KMS-11 (cell line): Measurements from ENCODE around the gene NLGN4X.

Experiments
- H2AFZ ChIP-seq: fragments of 200-600 bp; sonication (generic); 2 replicates; pipeline ENCODE4 v1.6.1; 2016; ENCODE audit warnings: antibody characterized with exemption, mixed run types, low read depth
- H3K27ac ChIP-seq: fragments of 200-600 bp; sonication (generic); 2 replicates; pipeline ENCODE4 v1.6.1; 2016; ENCODE audit warnings: mild to moderate bottlenecking, mixed run types
- H3K27me3 ChIP-seq: fragments of 200-600 bp; sonication (generic); 2 replicates; pipeline ENCODE4 v1.6.1; 2017; ENCODE audit warnings: mild to moderate bottlenecking, low read depth, mixed run types, moderate library complexity; ENCODE audit not compliant: insufficient read depth
- H3K36me3 ChIP-seq: fragments of 200-600 bp; sonication (generic); 2 replicates; pipeline ENCODE4 v1.6.1; 2017; ENCODE audit warnings: mild to moderate bottlenecking, mixed run types; ENCODE audit not compliant: insufficient read depth
- H3K4me1 ChIP-seq: fragments of 200-600 bp; sonication (generic); 2 replicates; pipeline ENCODE4 v1.6.1; 2016; ENCODE audit warnings: mild to moderate bottlenecking, low read depth, mixed run types; ENCODE audit not compliant: poor library complexity, severe bottlenecking
- H3K4me2 ChIP-seq: fragments of 200-600 bp; sonication (generic); 2 replicates; pipeline ENCODE4 v1.7.0; 2016; ENCODE audit warnings: mild to moderate bottlenecking, mixed run types
- H3K4me3 ChIP-seq: fragments of 200-600 bp; sonication (generic); IDR thresholded peaks from 2 replicates; pipeline ENCODE4 v1.6.1; 2017; ENCODE audit warnings: low read depth, low read length, mixed read lengths; ENCODE audit not compliant: insufficient read depth
- H3K79me2 ChIP-seq: fragments of 200-600 bp; sonication (generic); 2 replicates; pipeline ENCODE4 v1.6.1; 2016; ENCODE audit warnings: low read depth, mixed run types; ENCODE audit not compliant: insufficient read depth
- H3K9ac ChIP-seq: fragments of 200-600 bp; sonication (generic); 2 replicates; pipeline ENCODE4 v1.6.1; 2016; ENCODE audit warnings: mild to moderate bottlenecking, mixed run types
- H4K20me1 ChIP-seq: fragments of 200-600 bp; sonication (generic); 2 replicates; pipeline ENCODE4 v1.6.1; 2016; ENCODE audit warnings: mild to moderate bottlenecking, mixed run types; ENCODE audit not compliant: insufficient read depth
- TF ChIP-seq, protein P1 (sequence below): fragments of 200-600 bp; sonication (generic); conservative IDR thresholded peaks from 2 replicates; pipeline ENCODE4 v1.6.1; 2017; ENCODE audit warnings: low read depth, mild to moderate bottlenecking, antibody characterized with exemption, low read length, moderate library complexity, mixed read lengths

Gene NLGN4X

DNA sequence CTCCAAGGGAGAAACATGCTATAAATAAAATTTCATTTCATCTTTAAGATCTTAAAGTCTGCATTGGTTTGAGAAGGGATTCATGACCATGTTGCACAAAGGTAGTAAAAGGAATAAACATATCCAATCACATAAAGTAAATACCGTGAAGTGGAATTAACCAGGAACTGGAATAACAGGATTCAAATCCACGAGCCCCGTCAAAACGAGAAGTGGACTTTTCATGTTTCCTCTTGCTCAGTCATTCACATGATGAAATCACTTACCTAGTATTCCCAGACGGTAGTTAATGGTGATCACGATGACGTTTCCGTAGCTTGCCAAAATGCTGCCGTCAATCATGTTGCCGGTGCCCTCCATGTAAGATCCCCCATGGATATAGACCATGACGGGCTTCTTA lies 199.7 kb downstream of the NLGN4X start:
- Histone ChIP-seq H2AFZ (no peak overlapping the region), H3K27ac (no peak overlapping the region), H3K36me3 (no peaks in the 10 kb centered on the region), H3K79me2 (no peaks in the 10 kb centered on the region), H3K27me3 (no peaks in the 10 kb centered on the region), H3K9ac (no peak overlapping the region), H3K4me1 (no peaks in the 10 kb centered on the region), H3K4me3 (no peak overlapping the region), H4K20me1 (no peaks in the 10 kb centered on the region), H3K4me2 (no peak overlapping the region)
- TF ChIP-seq, protein P1, sequence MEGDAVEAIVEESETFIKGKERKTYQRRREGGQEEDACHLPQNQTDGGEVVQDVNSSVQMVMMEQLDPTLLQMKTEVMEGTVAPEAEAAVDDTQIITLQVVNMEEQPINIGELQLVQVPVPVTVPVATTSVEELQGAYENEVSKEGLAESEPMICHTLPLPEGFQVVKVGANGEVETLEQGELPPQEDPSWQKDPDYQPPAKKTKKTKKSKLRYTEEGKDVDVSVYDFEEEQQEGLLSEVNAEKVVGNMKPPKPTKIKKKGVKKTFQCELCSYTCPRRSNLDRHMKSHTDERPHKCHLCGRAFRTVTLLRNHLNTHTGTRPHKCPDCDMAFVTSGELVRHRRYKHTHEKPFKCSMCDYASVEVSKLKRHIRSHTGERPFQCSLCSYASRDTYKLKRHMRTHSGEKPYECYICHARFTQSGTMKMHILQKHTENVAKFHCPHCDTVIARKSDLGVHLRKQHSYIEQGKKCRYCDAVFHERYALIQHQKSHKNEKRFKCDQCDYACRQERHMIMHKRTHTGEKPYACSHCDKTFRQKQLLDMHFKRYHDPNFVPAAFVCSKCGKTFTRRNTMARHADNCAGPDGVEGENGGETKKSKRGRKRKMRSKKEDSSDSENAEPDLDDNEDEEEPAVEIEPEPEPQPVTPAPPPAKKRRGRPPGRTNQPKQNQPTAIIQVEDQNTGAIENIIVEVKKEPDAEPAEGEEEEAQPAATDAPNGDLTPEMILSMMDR, result no peak

DNA sequence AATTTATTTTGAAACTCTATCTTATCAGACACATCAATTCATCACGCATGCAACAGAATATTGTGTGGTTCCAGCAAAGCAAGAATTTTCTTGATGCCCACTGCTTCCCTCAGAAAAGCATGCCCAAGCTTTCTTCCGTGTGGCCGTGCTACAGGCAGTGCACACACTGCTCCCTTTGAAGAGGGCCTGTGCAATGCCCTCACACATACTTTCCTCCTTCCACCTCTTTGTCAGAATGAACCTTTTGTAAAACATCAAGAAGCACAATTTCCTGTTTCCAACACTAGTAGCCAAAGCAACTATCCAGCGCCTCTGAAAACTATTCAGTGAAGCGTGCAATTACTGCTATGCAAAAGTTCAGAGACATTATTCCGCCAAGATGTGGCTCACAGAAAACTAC lies 201.7 kb downstream of the NLGN4X start:
- Histone ChIP-seq H3K9ac (no peak overlapping the region), H3K27ac (no peak overlapping the region), H3K36me3 (no peaks in the 10 kb centered on the region), H3K4me1 (no peaks in the 10 kb centered on the region), H3K27me3 (no peaks in the 10 kb centered on the region), H3K4me3 (no peak overlapping the region), H2AFZ (no peak overlapping the region), H3K4me2 (no peak overlapping the region), H4K20me1 (no peaks in the 10 kb centered on the region), H3K79me2 (no peaks in the 10 kb centered on the region)
- TF ChIP-seq, protein P1, result no peak

DNA sequence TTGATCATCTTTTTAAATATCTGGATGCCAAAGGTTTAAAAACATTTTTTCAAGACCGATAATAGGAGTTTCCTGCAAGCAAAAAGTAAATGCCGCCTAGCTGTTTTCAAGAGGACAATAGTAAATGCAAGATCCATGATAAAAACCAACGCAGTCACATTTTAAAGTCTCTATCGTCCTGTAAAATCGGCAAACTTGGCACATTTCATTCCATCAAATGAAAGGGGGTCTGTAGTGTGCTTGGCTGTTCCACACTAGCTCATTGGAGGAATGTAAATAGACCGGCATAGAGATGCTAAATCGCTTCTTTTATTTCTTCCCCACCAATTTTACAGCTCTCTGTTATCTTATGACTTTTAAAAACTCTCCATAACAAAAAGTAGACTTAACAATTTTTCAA lies 202.2 kb downstream of the NLGN4X start:
- Histone ChIP-seq H3K36me3 (no peaks in the 10 kb centered on the region), H3K27ac (no peak overlapping the region), H3K79me2 (no peaks in the 10 kb centered on the region), H3K4me2 (no peak overlapping the region), H3K4me1 (no peaks in the 10 kb centered on the region), H4K20me1 (no peaks in the 10 kb centered on the region), H3K4me3 (no peak overlapping the region), H3K27me3 (no peaks in the 10 kb centered on the region), H3K9ac (no peak overlapping the region), H2AFZ (no peak overlapping the region)
- TF ChIP-seq, protein P1, result no peak

DNA sequence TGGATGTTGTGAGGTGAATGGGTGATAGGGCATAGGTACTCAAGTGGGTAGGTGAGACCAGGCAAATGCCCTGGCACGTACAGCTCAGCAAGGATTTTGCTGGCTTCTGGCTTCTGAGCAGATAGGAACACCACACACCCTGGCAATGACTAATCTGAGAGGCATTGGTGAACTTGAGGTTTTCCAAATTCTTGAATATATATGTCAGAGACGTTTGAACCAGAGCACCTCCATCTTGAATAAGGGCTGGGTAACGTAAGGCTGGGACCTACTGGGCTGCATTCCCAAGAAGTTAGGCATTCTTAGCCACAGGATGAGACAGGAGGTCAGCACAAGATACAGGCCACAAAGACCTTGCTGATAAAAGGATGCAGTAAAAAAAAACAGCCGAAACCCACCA lies 204.5 kb downstream of the NLGN4X start:
- TF ChIP-seq, protein P1, result no peak
- H2AFZ ChIP-seq, result no peak overlapping the region
- no peak overlapping the region for H3K9ac ChIP-seq
- H3K4me3 ChIP-seq, result no peak overlapping the region
- H3K79me2 ChIP-seq, result no peaks in the 10 kb centered on the region
- H3K36me3 ChIP-seq, result no peaks in the 10 kb centered on the region
- no peaks in the 10 kb centered on the region for H3K4me1 ChIP-seq
- H3K27me3 ChIP-seq, result no peaks in the 10 kb centered on the region
- H3K4me2 ChIP-seq, result no peak overlapping the region
- H3K27ac ChIP-seq, result no peak overlapping the region
- no peaks in the 10 kb centered on the region for H4K20me1 ChIP-seq
